GM12801 (cell line): ENCODE results near the gene ZNF784.

Experiments
- TF ChIP-seq, protein P1 (sequence below): IDR thresholded peaks from one replicate; pipeline ENCODE4 v1.5.1; 2011; ENCODE audit warnings: control low read depth; ENCODE audit not compliant: insufficient read length; ENCODE audit errors: extremely low read depth

The ZNF784 gene

DNA sequence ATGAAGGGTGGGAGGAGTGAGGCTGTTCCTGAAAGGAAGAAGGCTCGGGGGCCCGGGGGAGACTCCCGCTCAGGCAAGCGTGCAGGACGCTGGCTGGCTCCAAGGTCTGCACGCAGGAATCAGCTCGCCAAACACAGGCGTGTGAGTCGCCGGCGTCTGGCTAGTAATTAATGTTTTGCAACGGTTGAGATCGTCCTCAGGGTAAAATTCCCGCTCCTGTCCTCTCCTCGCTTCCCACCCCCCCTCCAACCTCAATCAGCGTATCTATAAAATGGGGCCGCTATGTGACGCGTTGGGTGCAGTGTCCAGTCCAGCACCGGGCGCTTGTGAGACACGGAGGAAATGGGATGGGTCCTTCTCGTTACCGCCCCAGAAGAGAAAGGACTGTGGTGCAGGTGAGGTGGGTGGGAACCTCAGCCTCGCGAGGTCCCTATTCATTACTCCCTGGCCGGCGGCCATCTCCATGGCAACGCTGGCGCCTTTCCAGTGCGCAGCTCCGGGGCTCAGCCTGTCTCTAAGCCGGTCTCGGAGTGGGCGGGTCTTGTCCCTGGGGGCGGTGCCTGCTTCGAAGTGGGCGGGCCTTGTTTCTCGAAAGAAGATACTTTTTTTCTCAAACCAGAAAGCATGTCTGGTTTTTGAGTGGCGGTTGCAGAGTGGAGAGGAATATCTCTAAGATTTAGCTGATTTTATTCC is 37.2 kb downstream of the ZNF784 start:
- TF ChIP-seq, protein P1, sequence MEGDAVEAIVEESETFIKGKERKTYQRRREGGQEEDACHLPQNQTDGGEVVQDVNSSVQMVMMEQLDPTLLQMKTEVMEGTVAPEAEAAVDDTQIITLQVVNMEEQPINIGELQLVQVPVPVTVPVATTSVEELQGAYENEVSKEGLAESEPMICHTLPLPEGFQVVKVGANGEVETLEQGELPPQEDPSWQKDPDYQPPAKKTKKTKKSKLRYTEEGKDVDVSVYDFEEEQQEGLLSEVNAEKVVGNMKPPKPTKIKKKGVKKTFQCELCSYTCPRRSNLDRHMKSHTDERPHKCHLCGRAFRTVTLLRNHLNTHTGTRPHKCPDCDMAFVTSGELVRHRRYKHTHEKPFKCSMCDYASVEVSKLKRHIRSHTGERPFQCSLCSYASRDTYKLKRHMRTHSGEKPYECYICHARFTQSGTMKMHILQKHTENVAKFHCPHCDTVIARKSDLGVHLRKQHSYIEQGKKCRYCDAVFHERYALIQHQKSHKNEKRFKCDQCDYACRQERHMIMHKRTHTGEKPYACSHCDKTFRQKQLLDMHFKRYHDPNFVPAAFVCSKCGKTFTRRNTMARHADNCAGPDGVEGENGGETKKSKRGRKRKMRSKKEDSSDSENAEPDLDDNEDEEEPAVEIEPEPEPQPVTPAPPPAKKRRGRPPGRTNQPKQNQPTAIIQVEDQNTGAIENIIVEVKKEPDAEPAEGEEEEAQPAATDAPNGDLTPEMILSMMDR = no peak

DNA sequence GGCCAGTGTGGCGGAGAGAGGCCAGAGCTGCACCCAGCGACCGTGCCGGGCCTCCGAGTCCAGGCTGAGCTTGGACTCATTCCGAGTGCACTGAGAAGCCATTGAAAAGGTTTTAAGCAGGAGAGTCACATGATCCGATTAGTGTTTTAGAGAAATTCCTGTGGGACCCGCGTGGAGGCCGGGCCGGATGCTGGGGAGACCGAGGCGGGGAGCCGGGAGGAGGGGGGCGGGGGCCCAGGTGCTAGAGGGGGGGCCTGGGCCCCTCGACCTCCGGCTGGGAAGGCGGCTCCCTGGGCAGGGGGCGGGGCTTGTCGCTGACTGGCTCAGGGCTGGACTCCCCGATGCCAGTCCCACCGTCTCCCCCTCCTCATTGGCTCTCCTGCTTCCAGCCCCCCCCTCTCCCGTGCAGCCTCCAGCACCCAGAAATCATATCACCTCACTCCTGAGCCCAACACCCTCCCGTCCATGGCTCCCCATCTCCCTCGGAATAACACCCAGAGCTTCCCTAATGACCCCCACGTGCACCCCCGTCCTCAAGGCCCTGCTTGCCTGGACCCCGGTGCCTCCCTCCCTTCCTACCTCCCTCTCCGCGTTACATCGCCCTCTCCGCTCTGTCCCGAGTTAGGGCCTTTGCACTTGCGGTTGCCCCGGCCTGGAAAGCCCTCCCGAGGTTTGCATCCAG is 38.6 kb downstream of the ZNF784 start:
- TF ChIP-seq, protein P1 = no peak

DNA sequence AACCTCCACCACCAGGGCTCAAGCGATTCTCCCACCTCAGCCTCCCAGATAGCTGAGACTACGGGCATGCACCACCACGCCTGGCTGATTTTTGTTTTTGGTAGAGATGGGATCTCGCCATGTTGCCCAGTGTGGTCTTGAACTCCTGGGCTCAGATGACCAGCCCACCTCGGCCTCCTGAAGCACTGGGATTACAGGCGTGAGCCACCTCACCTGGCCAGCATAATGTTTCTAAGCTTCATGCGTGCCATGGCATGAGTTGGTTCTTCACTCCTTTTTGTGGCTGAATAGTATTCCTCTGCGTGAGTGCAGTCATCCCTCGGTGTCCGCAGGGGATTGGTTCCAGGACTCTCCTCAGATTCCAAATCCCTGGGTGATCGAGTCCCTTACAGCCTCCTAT is 39.5 kb downstream of the ZNF784 start:
- TF ChIP-seq, protein P1 = no peak

DNA sequence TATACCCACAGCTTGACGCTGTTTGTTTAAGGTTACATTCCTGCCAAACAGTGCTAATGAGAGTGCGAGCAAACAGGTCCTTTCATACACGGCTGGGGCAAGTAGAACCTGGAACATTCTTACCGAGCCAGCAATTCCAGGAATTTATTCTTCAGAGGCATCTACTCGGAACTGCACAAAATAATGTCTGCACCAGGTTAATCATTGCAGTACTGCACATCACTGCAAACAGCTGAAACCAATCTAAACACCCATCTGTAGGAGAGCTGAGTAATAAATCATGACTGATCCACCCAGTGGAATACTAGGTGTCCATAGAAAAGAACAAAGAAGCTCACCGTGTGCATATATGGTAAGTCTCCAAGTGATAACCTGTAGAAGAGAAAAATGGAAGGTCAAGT is 42.5 kb downstream of the ZNF784 start:
- TF ChIP-seq, protein P1 = no peak

DNA sequence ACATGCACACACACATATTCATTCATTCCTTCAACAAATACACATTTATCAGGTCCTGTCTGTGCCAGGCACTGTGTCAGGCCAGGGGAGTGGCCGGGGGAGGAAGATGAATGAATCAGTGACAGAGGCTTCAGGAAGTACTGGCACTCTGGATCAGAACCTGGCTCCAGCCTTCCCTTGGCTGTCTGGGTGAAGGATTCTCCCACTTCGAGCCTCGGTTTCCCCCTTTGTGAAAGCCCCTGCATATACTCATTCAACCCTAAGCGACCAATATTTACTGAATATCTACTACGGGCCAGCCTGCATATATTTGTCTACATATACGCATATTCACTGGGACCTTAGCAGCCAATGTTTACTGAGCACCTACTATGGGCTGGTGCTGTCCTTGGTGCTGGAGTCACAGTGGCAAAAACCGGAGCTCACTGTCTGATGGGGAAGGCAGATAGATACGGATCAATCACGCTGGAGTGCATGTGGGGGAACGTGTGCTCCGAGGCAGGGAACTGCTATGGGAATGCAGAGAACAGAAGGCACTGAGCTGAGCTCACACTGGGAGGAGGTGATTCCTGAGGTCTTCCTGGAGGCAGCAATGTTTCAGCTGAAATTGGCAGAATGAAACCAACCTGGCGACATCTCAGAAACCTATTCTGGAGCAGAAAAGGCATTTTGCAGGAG is 43.1 kb downstream of the ZNF784 start:
- TF ChIP-seq, protein P1 = no peak

DNA sequence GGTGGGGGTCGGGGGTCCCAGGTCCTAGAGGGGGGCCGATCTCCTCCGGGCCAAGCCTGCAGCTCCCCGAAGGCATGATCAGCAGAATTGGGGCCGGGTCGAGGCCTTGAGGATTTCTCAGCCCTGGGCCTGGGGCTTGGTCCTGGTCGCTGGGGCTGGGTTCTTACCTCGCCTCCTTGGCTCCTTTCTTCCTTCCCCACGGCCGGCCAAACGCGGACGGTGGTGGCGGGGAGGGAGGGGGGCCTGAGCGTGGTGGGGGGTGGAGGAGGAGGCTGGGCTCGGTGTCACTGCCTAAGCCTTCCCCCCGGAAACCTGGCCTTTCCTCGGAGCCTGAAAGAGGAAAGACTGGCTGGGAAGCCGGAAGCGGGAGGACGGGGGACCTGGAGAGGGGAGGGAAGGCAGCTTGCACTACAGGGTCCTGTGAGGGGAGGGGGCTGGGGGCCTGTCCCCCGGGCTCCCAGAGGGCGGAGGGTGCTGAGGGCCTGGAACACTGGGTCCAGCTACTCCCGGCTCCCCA is 43.7 kb downstream of the ZNF784 start, which contains the start of gene ZNF579:
Gene ZNF579 (minus strand): TSS at position 221 of the 517 bp plus-strand sequence. CDS start 1,209 bp downstream, outside the sequence.
- TF ChIP-seq, protein P1 = no peak
